Liver (tissue), 9 donors: Measurements from ENCODE around the gene ZNF438. TPM values are rescaled to one million over a fixed set of nuclear protein-coding genes. Genes with fewer than 3 reads are reported as not detected.
A peak's percentile ranks its signal among the peaks of the same experiment; 100 is the strongest.

Source experiments
- DNase-seq: peaks from one replicate; pipeline ENCODE4 v3.0.0-alpha.2; 2017; ENCODE audit warnings: low spot score
- H3K27ac ChIP-seq, 2 donors: one replicate each; pipeline ENCODE4 v1.7.0; 2013; ENCODE audit warnings: inconsistent platforms in 2 of 2, low read length in 2 of 2, control low read depth in 1 of 2, low read depth in 1 of 2, mild to moderate bottlenecking in 1 of 2
- H3K27me3 ChIP-seq, 4 donors: one replicate each; pipeline versions ENCODE4 v1.6.1 to v1.7.0; 2013; ENCODE audit warnings: low read length in 3 of 4, inconsistent platforms in 1 of 4, mild to moderate bottlenecking in 1 of 4, moderate library complexity in 1 of 4; ENCODE audit not compliant: control insufficient read depth in 4 of 4, insufficient read depth in 4 of 4
- H3K36me3 ChIP-seq, 4 donors: one replicate each; pipeline versions ENCODE4 v1.6.1 to v1.7.0; 2013; ENCODE audit warnings: low read length in 3 of 4, mild to moderate bottlenecking in 3 of 4, low read depth in 1 of 4, moderate library complexity in 1 of 4; ENCODE audit not compliant: control insufficient read depth in 4 of 4, insufficient read depth in 3 of 4
- H3K4me1 ChIP-seq, 4 donors: one replicate each; pipeline versions ENCODE4 v1.6.1 to v1.7.0; 2013; ENCODE audit warnings: low read length in 3 of 4, mild to moderate bottlenecking in 3 of 4, moderate library complexity in 1 of 4; ENCODE audit not compliant: control insufficient read depth in 4 of 4, insufficient read depth in 4 of 4
- H3K4me3 ChIP-seq, 3 donors: one replicate each; pipeline versions ENCODE4 v1.6.1 to v1.7.0; 2013; ENCODE audit warnings: low read length in 3 of 3, control low read depth in 1 of 3, low read depth in 1 of 3, mild to moderate bottlenecking in 1 of 3
- H3K9ac ChIP-seq, 2 donors: one replicate each; pipeline ENCODE4 v1.7.0; 2013; ENCODE audit warnings: low read length in 2 of 2, mild to moderate bottlenecking in 2 of 2, moderate library complexity in 2 of 2, control low read depth in 1 of 2, low read depth in 1 of 2
- H3K9me3 ChIP-seq, 4 donors: one replicate each; pipeline versions ENCODE4 v1.6.1 to v1.7.0; 2013; ENCODE audit warnings: low read length in 3 of 4; ENCODE audit not compliant: control insufficient read depth in 4 of 4
- EGR1 ChIP-seq, 2 donors: IDR thresholded peaks; 2 replicates each; pipeline ENCODE4 v1.6.1; 2016 to 2018; ENCODE audit warnings: antibody characterized with exemption in 2 of 2, low read depth in 2 of 2
- FOXA2 ChIP-seq: IDR thresholded peaks from 2 replicates; pipeline ENCODE4 v1.6.1; 2016; ENCODE audit warnings: antibody characterized with exemption
- GABPA ChIP-seq, 2 donors: IDR thresholded peaks in 1 of 2; conservative IDR thresholded peaks in 1 of 2; 2 replicates each; pipeline ENCODE4 v1.6.1; 2016; ENCODE audit warnings: antibody characterized with exemption in 2 of 2, mild to moderate bottlenecking in 1 of 2, moderate library complexity in 1 of 2
- HNF4A ChIP-seq, 2 donors: conservative IDR thresholded peaks; 2 replicates each; pipeline ENCODE4 v1.6.1; 2016; ENCODE audit warnings: antibody characterized with exemption in 2 of 2, mild to moderate bottlenecking in 2 of 2
- JUND ChIP-seq, 2 donors: IDR thresholded peaks; 2 replicates each; pipeline ENCODE4 v1.6.1; 2016; ENCODE audit warnings: antibody characterized with exemption in 2 of 2
- SP1 ChIP-seq: IDR thresholded peaks from 2 replicates; pipeline ENCODE4 v1.6.1; 2018; ENCODE audit warnings: antibody characterized with exemption, mild to moderate bottlenecking
- YY1 ChIP-seq: IDR thresholded peaks from 2 replicates; pipeline ENCODE4 v1.6.1; 2016; ENCODE audit warnings: antibody characterized with exemption, mild to moderate bottlenecking
- WGBS: extraction: QIAGEN DNeasy Blood & Tissue Kit; methylation state at CpG from one replicate; pipeline ENCODE4 v1.1.7; 2013; 5-methylcytosine and 5-hydroxymethylcytosine counted together
- polyA plus RNA-seq, 2 donors: library from polyadenylated mRNA; stranded (reverse) in 1 of 2; unstranded in 1 of 2; fragments of 200-250 nt in 1 of 2; fragments of >200 nt in 1 of 2; fragmentation: Nextera tagmentation in 1 of 2; extraction: Ambion mirVana in 1 of 2; gene quantifications; one replicate each; pipeline versions ENCODE4 v1.2.1 to v1.2.3, GENCODE V29; 2013 to 2015
- total RNA-seq, 2 donors: library from RNA; depleted of rRNA; stranded (reverse); fragments of >200 nt; gene quantifications; one replicate each; pipeline ENCODE4 v1.2.3, GENCODE V29; 2014
- TF ChIP-seq, protein P1 (sequence below): IDR thresholded peaks from 2 replicates; pipeline ENCODE4 v1.6.1; 2016; ENCODE audit warnings: antibody characterized with exemption, mild to moderate bottlenecking
- TF ChIP-seq, protein P2 (sequence below): IDR thresholded peaks from 2 replicates; pipeline ENCODE4 v1.6.1; 2016; ENCODE audit warnings: antibody characterized with exemption
- TF ChIP-seq, protein P3 (sequence below): fragments of 150-350 bp; IDR thresholded peaks from 2 replicates; pipeline ENCODE4 v1.5.1; 2017; ENCODE audit warnings: improper control_type of control experiment, low read depth, low read length; ENCODE audit not compliant: missing input control
- TF ChIP-seq, protein P4 (sequence below): IDR thresholded peaks from 2 replicates; pipeline ENCODE4 v1.6.1; 2016; ENCODE audit warnings: antibody characterized with exemption
- donor health status: healthy.
- donor health status: healthy.
- donor health status: healthy.
- donor health status: healthy.
- donor health status: healthy.

ZNF438 gene
- total and polyA plus RNA-seq, 4 donors: 1.9 to 2.9 (median 2.2) TPM

DNA sequence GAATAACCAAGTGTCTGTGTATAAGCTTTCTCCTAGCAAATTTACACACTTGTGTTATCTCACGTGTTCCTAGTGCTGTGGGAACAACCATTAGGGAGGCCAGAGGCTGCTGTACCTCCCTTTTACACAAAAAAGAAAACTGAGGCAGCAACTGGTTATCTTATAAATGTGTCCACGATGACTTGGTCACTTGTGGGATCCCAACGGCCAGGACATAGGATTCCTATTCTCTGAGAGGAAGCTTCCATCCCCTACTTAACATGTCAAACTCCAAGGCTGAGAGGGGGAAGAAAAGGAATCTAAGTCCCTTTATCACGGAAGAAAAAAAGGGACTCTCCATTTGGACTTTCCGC is 484 bp downstream of the ZNF438 start:
- H3K36me3 ChIP-seq: no peaks in the 10 kb centered on the region
- no peak for DNase-seq
- peak overlapping the region; percentile 59 to 96 for H3K9ac ChIP-seq
- H3K4me3 ChIP-seq: peak overlapping the region; percentile 48 to 88 (median 58)
- no peaks in the 10 kb centered on the region for H3K27me3 ChIP-seq
- peaks cover 2 to 15% (median 6%) of the 10 kb centered on the region in 4 donors for H3K4me1 ChIP-seq
- no peaks in the 10 kb centered on the region for H3K9me3 ChIP-seq
- 15% methylated on average over 5 of the region's 5 CpGs for WGBS
- peak overlapping the region; percentile 98 to 100 for H3K27ac ChIP-seq
- TF ChIP-seq JUND (IDR thresholded peaks at IDR 0.05): peak in 1 of 2 donors; percentile 47
- peak in 1 of 2 donors; percentile 36 for TF ChIP-seq HNF4A (conservative IDR thresholded peaks at IDR 0.05)
- TF ChIP-seq EGR1 (IDR thresholded peaks at IDR 0.05; ENCODE audit: low read depth in 2 of 2): no peak
- TF ChIP-seq, protein P1, sequence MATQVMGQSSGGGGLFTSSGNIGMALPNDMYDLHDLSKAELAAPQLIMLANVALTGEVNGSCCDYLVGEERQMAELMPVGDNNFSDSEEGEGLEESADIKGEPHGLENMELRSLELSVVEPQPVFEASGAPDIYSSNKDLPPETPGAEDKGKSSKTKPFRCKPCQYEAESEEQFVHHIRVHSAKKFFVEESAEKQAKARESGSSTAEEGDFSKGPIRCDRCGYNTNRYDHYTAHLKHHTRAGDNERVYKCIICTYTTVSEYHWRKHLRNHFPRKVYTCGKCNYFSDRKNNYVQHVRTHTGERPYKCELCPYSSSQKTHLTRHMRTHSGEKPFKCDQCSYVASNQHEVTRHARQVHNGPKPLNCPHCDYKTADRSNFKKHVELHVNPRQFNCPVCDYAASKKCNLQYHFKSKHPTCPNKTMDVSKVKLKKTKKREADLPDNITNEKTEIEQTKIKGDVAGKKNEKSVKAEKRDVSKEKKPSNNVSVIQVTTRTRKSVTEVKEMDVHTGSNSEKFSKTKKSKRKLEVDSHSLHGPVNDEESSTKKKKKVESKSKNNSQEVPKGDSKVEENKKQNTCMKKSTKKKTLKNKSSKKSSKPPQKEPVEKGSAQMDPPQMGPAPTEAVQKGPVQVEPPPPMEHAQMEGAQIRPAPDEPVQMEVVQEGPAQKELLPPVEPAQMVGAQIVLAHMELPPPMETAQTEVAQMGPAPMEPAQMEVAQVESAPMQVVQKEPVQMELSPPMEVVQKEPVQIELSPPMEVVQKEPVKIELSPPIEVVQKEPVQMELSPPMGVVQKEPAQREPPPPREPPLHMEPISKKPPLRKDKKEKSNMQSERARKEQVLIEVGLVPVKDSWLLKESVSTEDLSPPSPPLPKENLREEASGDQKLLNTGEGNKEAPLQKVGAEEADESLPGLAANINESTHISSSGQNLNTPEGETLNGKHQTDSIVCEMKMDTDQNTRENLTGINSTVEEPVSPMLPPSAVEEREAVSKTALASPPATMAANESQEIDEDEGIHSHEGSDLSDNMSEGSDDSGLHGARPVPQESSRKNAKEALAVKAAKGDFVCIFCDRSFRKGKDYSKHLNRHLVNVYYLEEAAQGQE: peak; percentile 29

DNA sequence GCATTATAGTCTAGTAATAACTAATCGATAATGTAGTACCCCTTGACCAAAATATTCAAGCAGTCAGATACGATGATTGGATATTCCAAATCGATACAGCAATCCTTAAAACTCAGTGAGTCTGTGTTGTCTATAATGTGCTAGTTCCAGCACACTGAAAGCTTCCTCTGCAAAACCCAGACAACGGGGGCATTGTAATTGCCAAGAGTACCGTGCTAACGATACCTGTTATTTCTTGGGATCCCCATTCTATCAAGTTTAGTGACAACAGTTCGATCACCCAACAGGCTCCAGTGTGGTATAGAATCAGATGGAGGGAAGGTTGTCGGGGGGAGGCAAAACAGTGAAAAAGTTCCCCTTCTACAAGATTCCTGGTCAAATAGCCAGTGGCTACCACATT is 865 bp downstream of the ZNF438 start:
- H3K27ac ChIP-seq: peak overlapping the region; percentile 98 to 100
- WGBS: 92% methylated on average over 8 of the region's 8 CpGs

More for the DNA sequence above, 865 bp downstream of the ZNF438 start:
- Histone ChIP-seq H3K27me3 (no peaks in the 10 kb centered on the region), H3K4me3 (peak overlapping the region; percentile 48 to 88 (median 58)), H3K36me3 (no peaks in the 10 kb centered on the region), H3K9me3 (no peaks in the 10 kb centered on the region), H3K4me1 (peaks cover 2 to 15% (median 6%) of the 10 kb centered on the region in 4 donors), H3K9ac (peak overlapping the region; percentile 59 to 96)
- TF ChIP-seq HNF4A (conservative IDR thresholded peaks at IDR 0.05): no peak
- TF ChIP-seq, protein P2, sequence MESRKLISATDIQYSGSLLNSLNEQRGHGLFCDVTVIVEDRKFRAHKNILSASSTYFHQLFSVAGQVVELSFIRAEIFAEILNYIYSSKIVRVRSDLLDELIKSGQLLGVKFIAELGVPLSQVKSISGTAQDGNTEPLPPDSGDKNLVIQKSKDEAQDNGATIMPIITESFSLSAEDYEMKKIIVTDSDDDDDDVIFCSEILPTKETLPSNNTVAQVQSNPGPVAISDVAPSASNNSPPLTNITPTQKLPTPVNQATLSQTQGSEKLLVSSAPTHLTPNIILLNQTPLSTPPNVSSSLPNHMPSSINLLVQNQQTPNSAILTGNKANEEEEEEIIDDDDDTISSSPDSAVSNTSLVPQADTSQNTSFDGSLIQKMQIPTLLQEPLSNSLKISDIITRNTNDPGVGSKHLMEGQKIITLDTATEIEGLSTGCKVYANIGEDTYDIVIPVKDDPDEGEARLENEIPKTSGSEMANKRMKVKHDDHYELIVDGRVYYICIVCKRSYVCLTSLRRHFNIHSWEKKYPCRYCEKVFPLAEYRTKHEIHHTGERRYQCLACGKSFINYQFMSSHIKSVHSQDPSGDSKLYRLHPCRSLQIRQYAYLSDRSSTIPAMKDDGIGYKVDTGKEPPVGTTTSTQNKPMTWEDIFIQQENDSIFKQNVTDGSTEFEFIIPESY: no peak
- TF ChIP-seq FOXA2: no peak
- TF ChIP-seq GABPA (IDR thresholded peaks at IDR 0.05 in 1 of 2, conservative IDR thresholded peaks at IDR 0.05 in 1 of 2): no peak
- no peak for TF ChIP-seq JUND (IDR thresholded peaks at IDR 0.05)
- TF ChIP-seq, protein P3, sequence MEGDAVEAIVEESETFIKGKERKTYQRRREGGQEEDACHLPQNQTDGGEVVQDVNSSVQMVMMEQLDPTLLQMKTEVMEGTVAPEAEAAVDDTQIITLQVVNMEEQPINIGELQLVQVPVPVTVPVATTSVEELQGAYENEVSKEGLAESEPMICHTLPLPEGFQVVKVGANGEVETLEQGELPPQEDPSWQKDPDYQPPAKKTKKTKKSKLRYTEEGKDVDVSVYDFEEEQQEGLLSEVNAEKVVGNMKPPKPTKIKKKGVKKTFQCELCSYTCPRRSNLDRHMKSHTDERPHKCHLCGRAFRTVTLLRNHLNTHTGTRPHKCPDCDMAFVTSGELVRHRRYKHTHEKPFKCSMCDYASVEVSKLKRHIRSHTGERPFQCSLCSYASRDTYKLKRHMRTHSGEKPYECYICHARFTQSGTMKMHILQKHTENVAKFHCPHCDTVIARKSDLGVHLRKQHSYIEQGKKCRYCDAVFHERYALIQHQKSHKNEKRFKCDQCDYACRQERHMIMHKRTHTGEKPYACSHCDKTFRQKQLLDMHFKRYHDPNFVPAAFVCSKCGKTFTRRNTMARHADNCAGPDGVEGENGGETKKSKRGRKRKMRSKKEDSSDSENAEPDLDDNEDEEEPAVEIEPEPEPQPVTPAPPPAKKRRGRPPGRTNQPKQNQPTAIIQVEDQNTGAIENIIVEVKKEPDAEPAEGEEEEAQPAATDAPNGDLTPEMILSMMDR: no peak
- no peak for TF ChIP-seq SP1
- TF ChIP-seq YY1: no peak
- TF ChIP-seq, protein P4, sequence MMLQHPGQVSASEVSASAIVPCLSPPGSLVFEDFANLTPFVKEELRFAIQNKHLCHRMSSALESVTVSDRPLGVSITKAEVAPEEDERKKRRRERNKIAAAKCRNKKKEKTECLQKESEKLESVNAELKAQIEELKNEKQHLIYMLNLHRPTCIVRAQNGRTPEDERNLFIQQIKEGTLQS: no peak
- DNase-seq: no peak
